Measurements from ENCODE around the gene IMMP2L. TPM values are rescaled to one million over a fixed set of nuclear protein-coding genes. Genes with fewer than 3 reads are reported as not detected.
"Not testable (repeated sequence)": the region's sequence is repeated elsewhere in the genome, so short reads cannot be mapped to it uniquely, and the experiment has no call there.

IMMP2L gene
- total RNA-seq, 2 experiments from 2014 or later: 8.9 to 18.7 TPM

- ChIA-PET POLR2A (no interaction called here), CTCF (no interaction called here)
- H3K27me3 ChIP-seq (ENCODE audit: control insufficient read depth in 1 of 2, insufficient read depth in 2 of 2, low read length in 2 of 2): peaks cover 0 to 6% of the 10 kb centered on the region in 2 experiments
- no peak overlapping the region for H3K4me3 Mint-ChIP-seq
- no peaks in the 10 kb centered on the region for H3K9me3 ChIP-seq (ENCODE audit: control insufficient read depth in 1 of 2, insufficient read depth in 1 of 2, low read length in 2 of 2)
- H3K4me1 ChIP-seq (ENCODE audit: insufficient read depth, low read length): no peaks in the 10 kb centered on the region
- H3K27ac Mint-ChIP-seq: no peak overlapping the region
- peaks cover 11% of the 10 kb centered on the region for H3K27me3 Mint-ChIP-seq
- no peaks in the 10 kb centered on the region for H3K9me3 Mint-ChIP-seq
- DNase-seq: no peak
- H3K36me3 Mint-ChIP-seq (ENCODE audit: low read depth): no peaks in the 10 kb centered on the region
- H3K4me1 Mint-ChIP-seq (ENCODE audit: low read depth): no peaks in the 10 kb centered on the region
- TF ChIP-seq, protein P1, sequence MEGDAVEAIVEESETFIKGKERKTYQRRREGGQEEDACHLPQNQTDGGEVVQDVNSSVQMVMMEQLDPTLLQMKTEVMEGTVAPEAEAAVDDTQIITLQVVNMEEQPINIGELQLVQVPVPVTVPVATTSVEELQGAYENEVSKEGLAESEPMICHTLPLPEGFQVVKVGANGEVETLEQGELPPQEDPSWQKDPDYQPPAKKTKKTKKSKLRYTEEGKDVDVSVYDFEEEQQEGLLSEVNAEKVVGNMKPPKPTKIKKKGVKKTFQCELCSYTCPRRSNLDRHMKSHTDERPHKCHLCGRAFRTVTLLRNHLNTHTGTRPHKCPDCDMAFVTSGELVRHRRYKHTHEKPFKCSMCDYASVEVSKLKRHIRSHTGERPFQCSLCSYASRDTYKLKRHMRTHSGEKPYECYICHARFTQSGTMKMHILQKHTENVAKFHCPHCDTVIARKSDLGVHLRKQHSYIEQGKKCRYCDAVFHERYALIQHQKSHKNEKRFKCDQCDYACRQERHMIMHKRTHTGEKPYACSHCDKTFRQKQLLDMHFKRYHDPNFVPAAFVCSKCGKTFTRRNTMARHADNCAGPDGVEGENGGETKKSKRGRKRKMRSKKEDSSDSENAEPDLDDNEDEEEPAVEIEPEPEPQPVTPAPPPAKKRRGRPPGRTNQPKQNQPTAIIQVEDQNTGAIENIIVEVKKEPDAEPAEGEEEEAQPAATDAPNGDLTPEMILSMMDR (IDR thresholded peaks at IDR 0.05): no peak
- H3K27ac ChIP-seq (ENCODE audit: low read depth in 1 of 2, low read length in 2 of 2): no peak overlapping the region
- H3K36me3 ChIP-seq (ENCODE audit: insufficient read depth, low read length): no peaks in the 10 kb centered on the region
- no peak overlapping the region for H3K4me3 ChIP-seq (ENCODE audit: low read length)
- no peak for ATAC-seq (ENCODE audit: poor library complexity)
- intact Hi-C loops (cut with DNase I, micrococcal nuclease): no loop called here
These were observed 25.2 kb upstream of the IMMP2L start for GRCh38 chr7:111587410-111588064.

DNA sequence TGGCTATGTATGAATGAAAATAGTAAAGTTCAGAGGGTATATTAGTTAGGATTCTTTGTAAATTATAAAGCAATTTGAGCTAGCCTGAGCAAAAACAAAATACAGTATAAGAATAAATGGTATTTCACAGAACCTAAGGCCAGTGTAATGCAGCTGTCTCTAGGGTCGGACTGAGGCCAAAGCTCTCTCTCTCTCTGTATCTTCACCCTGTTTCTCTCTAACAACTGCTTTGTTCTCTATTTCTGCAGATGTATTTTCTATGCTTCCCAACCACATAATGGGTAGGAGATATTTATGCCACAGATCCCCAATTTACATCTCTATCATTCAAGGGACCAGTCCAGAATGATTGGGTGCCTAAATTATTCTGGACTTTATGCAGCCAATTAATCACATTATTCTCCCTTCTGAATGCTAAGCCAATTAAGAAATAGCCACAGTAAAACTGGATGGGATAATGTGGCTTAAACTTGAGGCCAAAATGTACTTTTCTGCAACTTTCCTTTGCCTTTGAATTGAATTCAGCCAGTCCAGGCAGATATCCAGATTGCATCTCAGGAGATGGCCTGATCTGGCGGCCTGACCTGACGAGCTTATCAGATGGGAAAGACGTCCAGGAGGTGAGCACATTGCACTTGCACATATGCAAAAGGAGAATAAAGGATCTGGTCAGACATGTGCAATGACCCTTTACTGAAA, 24.6 kb upstream of the IMMP2L start:
- Histone ChIP-seq H3K36me3 (ENCODE audit: insufficient read depth, low read length) (no peaks in the 10 kb centered on the region), H3K27me3 (ENCODE audit: control insufficient read depth in 1 of 2, insufficient read depth in 2 of 2, low read length in 2 of 2) (peaks cover 0 to 5% of the 10 kb centered on the region in 2 experiments), H3K9me3 (ENCODE audit: control insufficient read depth in 1 of 2, insufficient read depth in 1 of 2, low read length in 2 of 2) (no peaks in the 10 kb centered on the region), H3K4me1 (ENCODE audit: insufficient read depth, low read length) (no peaks in the 10 kb centered on the region), H3K27ac (ENCODE audit: low read depth in 1 of 2, low read length in 2 of 2) (no peak overlapping the region), H3K4me3 (ENCODE audit: low read length) (no peak overlapping the region)
- ATAC-seq (ENCODE audit: poor library complexity) (no peak), DNase-seq (no peak)
- TF ChIP-seq, protein P1 (IDR thresholded peaks at IDR 0.05): no peak
- H3K27me3 Mint-ChIP-seq: peaks cover 11% of the 10 kb centered on the region
- intact Hi-C loops (cut with DNase I, micrococcal nuclease): no loop called here
- no peaks in the 10 kb centered on the region for H3K36me3 Mint-ChIP-seq (ENCODE audit: low read depth)
- ChIA-PET POLR2A (no interaction called here), CTCF (no interaction called here)
- no peak overlapping the region for H3K27ac Mint-ChIP-seq
- H3K4me1 Mint-ChIP-seq (ENCODE audit: low read depth): no peaks in the 10 kb centered on the region
- no peak overlapping the region for H3K4me3 Mint-ChIP-seq
- no peaks in the 10 kb centered on the region for H3K9me3 Mint-ChIP-seq

GRCh38 chr7:111581784-111582488, 19.6 kb upstream of the IMMP2L start:
- H3K27ac Mint-ChIP-seq; POLR2A ChIA-PET; H3K4me3 Mint-ChIP-seq; H3K4me1 ChIP-seq (ENCODE audit: insufficient read depth, low read length); H3K27me3 Mint-ChIP-seq; intact Hi-C loops (cut with DNase I, micrococcal nuclease); ATAC-seq (ENCODE audit: poor library complexity); H3K4me3 ChIP-seq (ENCODE audit: low read length); CTCF ChIA-PET; H3K36me3 Mint-ChIP-seq (ENCODE audit: low read depth); H3K27me3 ChIP-seq (ENCODE audit: control insufficient read depth in 1 of 2, insufficient read depth in 2 of 2, low read length in 2 of 2); H3K9me3 Mint-ChIP-seq; H3K4me1 Mint-ChIP-seq (ENCODE audit: low read depth); H3K9me3 ChIP-seq (ENCODE audit: control insufficient read depth in 1 of 2, insufficient read depth in 1 of 2, low read length in 2 of 2); DNase-seq; H3K36me3 ChIP-seq (ENCODE audit: insufficient read depth, low read length); H3K27ac ChIP-seq (ENCODE audit: low read depth in 1 of 2, low read length in 2 of 2): not testable (repeated sequence)

GRCh38 chr7:111581207-111581606, 18.9 kb upstream of the IMMP2L start:
- DNase-seq; CTCF ChIA-PET; H3K27me3 Mint-ChIP-seq; H3K9me3 ChIP-seq (ENCODE audit: control insufficient read depth in 1 of 2, insufficient read depth in 1 of 2, low read length in 2 of 2); H3K4me3 ChIP-seq (ENCODE audit: low read length); intact Hi-C loops (cut with DNase I, micrococcal nuclease); H3K36me3 Mint-ChIP-seq (ENCODE audit: low read depth); H3K27ac ChIP-seq (ENCODE audit: low read depth in 1 of 2, low read length in 2 of 2); POLR2A ChIA-PET; H3K4me3 Mint-ChIP-seq; H3K4me1 ChIP-seq (ENCODE audit: insufficient read depth, low read length); H3K36me3 ChIP-seq (ENCODE audit: insufficient read depth, low read length); H3K9me3 Mint-ChIP-seq; H3K27ac Mint-ChIP-seq; H3K4me1 Mint-ChIP-seq (ENCODE audit: low read depth); ATAC-seq (ENCODE audit: poor library complexity); H3K27me3 ChIP-seq (ENCODE audit: control insufficient read depth in 1 of 2, insufficient read depth in 2 of 2, low read length in 2 of 2): not testable (repeated sequence)
